GM18517 (cell line): ENCODE results near the gene STMN3.
"Not testable (repeated sequence)": the region's sequence is repeated elsewhere in the genome, so short reads cannot be mapped to it uniquely, and the experiment has no call there.

Experiments
- ATAC-seq: cut with Tn5 transposase; IDR thresholded peaks from one replicate; pipeline ENCODE4 v1.9.1; 2021; ENCODE audit warnings: mild to moderate bottlenecking, moderate library complexity; ENCODE audit not compliant: unreplicated experiment

STMN3 gene

GRCh38 chr20:63617876-63618265 is 35.4 kb downstream of the STMN3 start:
- ATAC-seq = no peak

DNA sequence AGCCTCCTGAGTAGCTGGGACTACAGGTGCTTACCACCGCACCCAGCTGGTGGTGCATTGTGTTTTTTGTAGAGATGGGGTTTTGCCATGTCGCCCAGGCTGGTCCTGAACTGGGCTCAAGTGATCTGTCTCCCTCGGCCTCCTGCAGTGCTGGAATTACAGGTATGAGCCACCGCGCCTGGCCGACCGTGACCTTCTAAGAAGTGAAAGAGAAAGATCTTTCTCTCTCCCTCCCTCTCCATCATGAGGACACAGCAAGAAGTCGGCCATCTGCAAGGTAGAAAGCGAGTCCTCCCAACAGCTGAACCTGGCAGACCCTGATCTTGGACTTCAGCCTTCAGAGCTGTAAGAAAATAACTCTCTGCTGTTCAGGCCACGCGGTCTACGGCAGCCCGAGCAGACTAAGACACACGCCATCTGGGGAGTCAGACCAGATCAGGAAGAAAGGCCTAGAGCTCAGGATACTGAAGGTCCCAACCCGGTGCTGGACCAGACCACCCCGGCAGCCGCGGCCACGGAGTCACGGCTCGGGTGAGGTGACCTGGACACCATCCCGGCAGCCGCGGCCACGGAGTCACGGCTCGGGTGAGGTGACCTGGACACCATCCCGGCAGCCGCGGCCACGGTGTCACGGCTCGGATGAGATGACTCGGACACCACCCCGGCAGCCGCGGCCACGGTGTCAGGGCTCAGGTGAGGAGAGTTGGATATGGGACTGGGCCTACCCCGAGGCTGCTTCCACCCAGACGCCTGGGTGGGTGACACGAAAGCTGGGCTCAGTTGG is 35.9 kb downstream of the STMN3 start:
- no peak for ATAC-seq

DNA sequence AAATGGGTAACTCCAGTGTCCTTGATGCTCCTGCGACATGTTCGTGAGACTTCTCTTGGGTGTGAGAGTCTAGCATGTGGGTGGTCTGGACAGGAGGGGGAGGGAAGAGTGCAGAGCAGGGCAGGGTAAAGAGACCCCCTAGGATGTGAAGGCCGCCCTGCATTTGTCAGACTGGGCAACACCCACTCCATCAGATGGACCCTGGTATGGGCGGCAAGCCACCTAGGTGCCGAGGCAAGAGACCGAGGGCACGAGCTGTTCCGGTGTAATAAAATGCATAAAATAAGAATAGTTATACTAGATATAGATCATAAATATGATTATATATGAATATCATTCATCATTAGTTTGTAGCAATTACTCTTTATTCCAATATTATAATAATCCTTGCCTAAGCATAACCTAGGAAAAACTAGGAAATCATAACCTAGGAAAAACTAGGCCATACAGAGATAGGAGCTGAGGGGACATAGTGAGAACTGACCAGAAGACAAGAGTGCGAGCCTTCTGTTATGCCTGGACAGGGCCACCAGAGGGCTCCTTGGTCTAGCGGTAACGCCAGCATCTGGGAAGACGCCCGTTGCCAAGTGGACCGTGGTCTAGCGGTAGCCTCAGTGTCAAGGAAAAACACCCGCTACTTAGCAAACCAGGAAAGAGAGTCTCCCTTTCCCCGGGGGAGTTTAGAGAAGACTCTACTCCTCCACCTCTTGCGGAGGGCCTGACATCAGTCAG is 39.2 kb downstream of the STMN3 start:
- ATAC-seq = not testable (repeated sequence)

GRCh38 chr20:63612276-63612931 is 40.8 kb downstream of the STMN3 start:
- ATAC-seq = no peak

DNA sequence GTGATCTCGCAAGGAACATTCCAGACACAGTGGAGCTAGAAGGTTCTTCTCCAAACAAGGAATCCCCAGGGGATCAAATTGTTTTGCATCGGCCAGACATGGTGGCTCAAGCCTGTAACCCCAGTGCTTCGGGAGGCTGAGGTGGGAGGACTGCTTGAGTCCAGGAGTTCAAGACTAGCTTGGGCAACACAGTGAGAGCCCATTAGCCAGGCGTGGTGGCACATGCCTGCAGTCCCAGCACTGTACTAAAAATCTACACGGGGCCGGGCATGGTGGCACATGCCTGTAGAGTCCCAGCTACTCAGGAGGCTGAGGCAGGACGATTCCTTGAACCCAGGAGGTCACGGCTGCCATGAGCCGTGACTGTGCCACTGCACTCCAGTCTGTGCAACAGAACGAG is 41.6 kb downstream of the STMN3 start:
- no peak for ATAC-seq

GRCh38 chr20:63610581-63611435 is 42.4 kb downstream of the STMN3 start:
- ATAC-seq = no peak

DNA sequence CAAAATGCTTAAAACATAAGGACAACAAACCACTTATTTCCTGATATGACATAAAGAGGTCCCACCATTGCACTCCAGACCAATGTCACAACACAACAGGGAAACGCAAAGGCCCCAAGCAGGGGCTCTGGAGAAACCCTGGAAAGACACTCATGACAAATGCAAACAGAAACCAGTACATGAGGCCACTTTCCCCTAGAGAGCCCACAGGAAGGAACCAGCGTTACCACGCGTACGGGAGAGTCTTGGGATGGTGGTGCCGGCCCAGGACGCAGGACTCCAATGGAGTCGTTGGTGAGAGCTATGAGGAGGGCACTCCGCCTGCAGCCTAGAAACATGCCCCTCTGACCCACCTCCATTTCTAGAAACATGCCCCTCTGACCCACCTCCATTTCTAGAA is 46.5 kb downstream of the STMN3 start:
- ATAC-seq = no peak

DNA sequence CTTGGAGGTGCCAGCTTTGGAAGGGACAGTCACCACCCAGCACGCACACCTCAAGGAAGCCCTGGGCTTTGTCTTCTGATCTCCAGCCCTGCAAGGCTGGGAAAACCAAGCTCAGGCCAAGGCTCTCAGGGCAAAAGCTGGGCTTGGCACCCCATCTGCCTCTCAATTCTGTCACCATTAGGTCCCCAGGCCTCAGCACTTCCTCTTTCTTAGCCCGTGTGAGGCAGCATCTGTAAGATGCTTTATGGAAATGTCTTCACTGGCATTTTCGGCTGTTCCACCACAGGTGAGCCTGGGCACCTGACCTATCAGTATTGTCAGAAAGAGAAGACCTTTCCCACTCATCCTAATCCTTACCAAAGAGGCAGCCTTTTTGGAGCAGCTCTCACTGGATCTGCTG is 50.9 kb downstream of the STMN3 start:
- no peak for ATAC-seq

- not testable (repeated sequence) for ATAC-seq
These were observed 51.5 kb downstream of the STMN3 start for GRCh38 chr20:63601679-63602078.

DNA sequence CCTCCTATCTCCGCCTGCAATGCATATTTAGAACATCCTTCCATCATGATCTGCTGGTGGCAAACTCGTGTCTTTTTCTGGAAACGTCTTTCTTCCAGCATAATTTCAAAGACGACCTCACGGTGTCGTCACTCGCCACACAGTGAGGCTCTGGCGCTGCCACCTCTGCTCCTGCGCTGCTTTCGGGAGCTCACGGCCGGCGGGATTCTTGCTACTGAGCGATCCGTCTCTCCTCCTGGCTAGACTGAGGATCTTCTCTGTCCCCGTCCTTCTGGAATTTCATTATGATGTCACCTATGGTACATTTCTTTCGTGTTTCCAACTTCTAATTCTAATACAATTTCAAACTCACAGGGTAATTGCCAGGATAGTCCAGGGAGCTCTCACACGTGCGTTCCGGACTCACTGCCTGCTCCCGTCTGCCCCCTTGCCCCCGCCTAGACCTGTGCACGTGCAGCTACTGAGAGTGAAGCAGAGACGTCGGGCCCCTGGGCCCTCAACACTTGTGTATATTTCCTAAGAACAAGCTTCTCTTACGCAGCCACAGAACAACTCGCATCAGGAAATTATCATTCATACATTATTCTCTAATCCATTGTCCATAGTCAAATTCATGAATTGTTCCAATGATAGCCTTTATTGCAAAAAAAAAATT is 53.7 kb downstream of the STMN3 start:
- ATAC-seq = no peak

DNA sequence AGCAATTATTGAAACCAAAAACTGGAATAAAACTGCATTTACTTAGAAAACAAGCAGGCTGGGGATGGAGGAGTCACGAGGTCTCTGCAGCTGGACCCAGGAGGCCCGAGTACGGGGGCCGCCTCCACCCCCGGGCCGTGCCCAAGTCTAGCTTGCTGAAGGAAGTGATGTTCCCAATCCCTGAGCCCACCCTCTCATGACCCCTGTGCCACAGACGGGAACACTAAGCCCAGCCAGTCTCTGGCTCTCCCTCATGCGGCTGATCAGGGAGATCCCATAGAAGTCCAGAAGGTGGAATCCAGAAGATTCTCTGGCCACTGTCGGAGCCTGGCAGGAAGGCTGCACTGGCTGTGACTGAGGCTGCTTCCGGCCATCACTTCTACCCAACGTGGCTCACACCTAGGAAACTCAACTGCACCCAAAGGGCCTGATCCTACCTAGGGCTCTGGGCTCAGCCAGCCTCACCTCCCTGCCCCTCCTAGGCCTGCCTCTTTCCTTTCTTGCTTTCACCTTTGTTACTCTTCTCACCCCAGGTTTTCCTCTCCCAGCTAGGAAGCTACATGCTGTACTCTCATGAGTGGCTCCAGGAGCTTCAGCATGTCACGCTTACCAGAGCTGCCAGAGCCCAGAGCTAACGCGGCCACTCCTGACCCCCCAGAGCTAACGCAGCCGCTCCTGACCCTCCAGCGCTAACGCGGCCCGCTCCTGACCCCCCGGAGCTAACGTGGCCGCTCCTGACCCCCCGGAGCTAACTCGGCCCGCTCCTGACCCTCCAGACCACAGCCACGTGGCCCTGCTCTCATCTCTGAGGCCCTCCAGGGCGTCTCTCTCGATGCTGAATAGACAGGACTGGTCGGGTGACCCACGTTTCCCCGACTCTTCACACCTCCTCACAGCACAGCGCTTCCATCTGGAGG is 54.5 kb downstream of the STMN3 start:
- no peak for ATAC-seq

- no peak for ATAC-seq
These were observed 55.4 kb downstream of the STMN3 start for GRCh38 chr20:63597651-63598478.

DNA sequence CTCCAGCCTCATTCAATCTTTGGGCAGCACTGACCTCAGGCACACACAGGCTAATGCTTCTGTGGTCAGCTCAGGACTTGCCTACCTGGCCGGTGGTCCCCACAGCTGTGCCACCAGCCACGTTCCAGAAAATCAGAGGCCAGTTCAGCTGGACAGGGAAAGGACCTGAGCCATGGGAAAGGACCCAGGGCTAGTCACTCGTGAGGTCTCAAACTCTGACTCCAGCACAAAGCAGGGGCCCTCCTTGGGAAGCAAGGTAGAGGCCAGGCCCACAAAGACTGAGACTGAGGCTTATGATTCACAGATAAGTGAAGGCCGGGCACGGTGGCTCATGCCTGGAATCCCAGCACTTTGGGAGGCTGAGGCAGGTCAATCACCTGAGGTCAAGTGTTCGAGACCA is 56.8 kb downstream of the STMN3 start:
- no peak for ATAC-seq

- ATAC-seq = no peak
These were observed 57.7 kb downstream of the STMN3 start for GRCh38 chr20:63595416-63596127.

- no peak for ATAC-seq
These were observed 59.1 kb downstream of the STMN3 start for GRCh38 chr20:63594043-63594561.

DNA sequence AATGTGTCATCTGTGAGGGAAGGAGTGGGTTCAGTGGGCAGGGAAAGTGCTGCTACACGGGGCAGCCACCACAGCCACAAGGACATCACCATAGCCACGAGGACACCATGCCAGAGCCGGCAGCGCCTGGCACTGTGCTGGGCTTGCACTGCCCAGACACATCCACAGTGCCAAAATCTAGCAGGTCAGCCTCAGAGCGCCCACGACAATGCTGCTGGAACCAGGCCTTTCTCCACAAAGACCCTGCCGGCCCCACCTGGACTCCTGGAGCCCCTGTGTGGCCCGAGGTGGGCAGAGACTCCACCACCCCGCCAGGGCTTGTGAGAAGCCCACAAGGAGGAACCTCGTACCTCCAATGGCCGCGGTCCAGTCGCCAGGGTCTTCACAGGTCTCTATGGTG is 60.6 kb downstream of the STMN3 start:
- ATAC-seq = no peak

DNA sequence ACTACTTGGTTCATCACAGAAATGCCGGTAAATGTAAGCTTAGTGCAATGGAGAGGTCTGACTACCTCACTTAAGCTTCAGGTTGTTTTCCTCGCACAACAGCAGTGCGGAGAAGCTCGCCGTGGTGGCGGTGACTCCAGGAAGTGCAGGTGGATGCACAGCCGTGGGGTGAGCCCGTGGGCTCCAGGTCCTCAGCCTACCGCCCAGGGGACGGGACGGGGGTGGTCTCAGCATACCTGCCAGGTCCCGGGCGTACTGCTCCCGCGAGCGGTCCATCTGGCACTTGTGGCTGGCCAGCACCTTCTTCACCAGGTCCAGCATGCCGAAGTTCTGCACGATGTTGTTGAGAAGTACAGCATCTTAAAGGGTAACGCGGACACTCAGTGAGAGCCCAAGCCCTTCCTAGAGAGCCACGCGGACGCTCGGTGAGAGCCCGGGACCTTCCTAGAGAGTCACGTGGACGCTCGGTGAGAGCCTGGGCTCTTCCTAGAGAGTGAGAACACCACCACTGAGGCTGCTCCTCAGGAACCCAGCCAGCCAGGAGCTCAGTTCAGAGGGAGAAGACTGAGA is 61.4 kb downstream of the STMN3 start:
- ATAC-seq = no peak
